Measurements from ENCODE around the gene SARNP. TPM values are rescaled to one million over a fixed set of nuclear protein-coding genes. Genes with fewer than 3 reads are reported as not detected.

Gene SARNP
- total RNA-seq, 2 donors from 2014 or later, result 39.1 to 49.2 TPM

DNA sequence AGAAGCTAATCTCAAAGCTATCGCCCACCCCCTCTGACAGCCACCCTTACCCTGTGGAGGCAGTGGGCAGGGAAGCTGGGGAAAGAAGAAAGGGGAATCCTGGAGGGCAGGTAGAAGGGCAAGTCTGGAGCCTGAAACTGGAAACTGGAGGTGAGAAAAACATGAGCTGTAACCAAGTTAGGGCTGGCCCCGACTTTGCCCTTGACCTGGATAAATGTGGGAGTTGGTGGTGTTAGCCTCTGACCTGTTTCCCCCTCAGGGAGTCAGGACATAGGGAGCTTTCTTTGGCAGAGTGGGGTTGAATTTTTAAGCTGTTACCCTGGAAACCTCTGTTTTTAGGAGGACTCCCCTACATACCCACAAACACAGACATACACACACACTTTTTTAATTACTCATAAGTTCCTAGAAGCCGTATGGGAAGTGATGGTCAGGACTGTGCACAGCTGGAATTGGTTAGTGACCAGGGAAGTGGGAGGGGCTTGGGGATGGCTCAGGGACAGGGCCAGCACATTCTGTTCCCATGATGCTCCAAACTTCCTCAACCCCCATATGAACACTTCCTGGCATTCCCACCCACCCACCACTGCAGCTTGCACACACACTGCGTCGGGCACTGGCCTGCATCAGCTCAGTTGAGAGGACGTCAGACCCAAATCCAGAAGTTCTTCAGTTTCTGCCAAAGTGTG is 30.2 kb upstream of the SARNP start:
- Histone ChIP-seq H3K4me1 (ENCODE audit: control insufficient read depth in 1 of 2, low read depth in 2 of 2) (peaks cover 20 to 63% of the 10 kb centered on the region in 2 donors), H3K9me3 (no peaks in the 10 kb centered on the region), H3K27me3 (replicated peaks; ENCODE audit: insufficient read depth) (no peaks in the 10 kb centered on the region), H3K4me3 (peak overlapping the region; percentile 63), H3K27ac (peak overlapping the region; percentile 100), H3K36me3 (no peaks in the 10 kb centered on the region)
- peak; percentile 85 for ATAC-seq (ENCODE audit: insufficient number of reproducible peaks, low FRiP score, low read depth)
- DNase-seq (ENCODE audit: low spot score), result peak; percentile 95
- no peak for TF ChIP-seq CTCF (IDR thresholded peaks at IDR 0.05)

GRCh38 chr12:55847033-55847432 is 29.5 kb upstream of the SARNP start:
- Histone ChIP-seq H3K4me1 (ENCODE audit: control insufficient read depth in 1 of 2, low read depth in 2 of 2) (peaks cover 20 to 64% of the 10 kb centered on the region in 2 donors), H3K27me3 (replicated peaks; ENCODE audit: insufficient read depth) (no peaks in the 10 kb centered on the region), H3K27ac (peak overlapping the region; percentile 100), H3K4me3 (peak overlapping the region; percentile 57), H3K9me3 (no peaks in the 10 kb centered on the region), H3K36me3 (no peaks in the 10 kb centered on the region)
- ATAC-seq (ENCODE audit: insufficient number of reproducible peaks, low FRiP score, low read depth) (peak; percentile 42), DNase-seq (ENCODE audit: low spot score) (no peak)
- no peak for TF ChIP-seq CTCF (IDR thresholded peaks at IDR 0.05)

DNA sequence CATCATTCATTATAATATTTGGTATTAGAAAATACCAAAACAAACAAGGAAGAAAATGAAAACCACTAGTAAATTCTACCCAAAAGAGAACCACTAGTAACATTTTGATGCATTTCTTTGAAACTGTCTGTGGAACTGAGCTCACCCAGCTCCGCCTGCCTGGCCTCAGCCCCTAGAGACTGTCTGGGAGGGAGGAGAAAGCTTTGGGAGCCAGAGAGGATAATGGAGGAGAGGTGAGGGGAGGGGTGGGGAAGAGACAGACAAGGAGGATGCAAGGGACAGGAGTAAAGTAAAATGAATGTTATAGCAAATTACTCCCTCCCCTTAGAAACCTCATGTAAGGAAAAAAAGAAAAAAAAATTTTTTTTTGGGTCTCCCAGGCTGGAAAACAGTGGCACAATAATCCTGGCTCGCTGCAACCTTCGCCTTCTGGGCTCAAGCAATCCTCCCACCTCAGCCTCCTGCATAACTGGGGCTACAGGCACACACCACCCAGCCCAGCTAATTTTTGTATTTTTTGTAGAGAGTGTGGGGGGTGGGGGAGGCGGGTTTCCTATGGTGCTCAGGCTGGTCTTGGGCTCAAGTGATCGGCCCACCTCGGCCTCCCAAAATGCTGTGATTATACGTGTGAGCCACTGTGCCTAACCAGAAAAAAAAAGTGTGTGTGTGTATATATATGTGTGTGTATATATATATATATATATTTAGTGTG is 28.4 kb upstream of the SARNP start:
- TF ChIP-seq CTCF (IDR thresholded peaks at IDR 0.05), result no peak
- H3K27me3 ChIP-seq (replicated peaks; ENCODE audit: insufficient read depth), result no peaks in the 10 kb centered on the region
- no peaks in the 10 kb centered on the region for H3K36me3 ChIP-seq
- H3K4me1 ChIP-seq (ENCODE audit: control insufficient read depth in 1 of 2, low read depth in 2 of 2), result peaks cover 20 to 75% of the 10 kb centered on the region in 2 donors
- DNase-seq (ENCODE audit: low spot score) (no peak), ATAC-seq (ENCODE audit: insufficient number of reproducible peaks, low FRiP score, low read depth) (no peak)
- H3K4me3 ChIP-seq, result no peak overlapping the region
- H3K27ac ChIP-seq, result peak overlapping the region; percentile 100
- no peaks in the 10 kb centered on the region for H3K9me3 ChIP-seq

GRCh38 chr12:55845361-55845760 is 27.8 kb upstream of the SARNP start:
- Histone ChIP-seq H3K4me3 (no peak overlapping the region), H3K27ac (peak overlapping the region; percentile 100), H3K9me3 (no peaks in the 10 kb centered on the region), H3K27me3 (replicated peaks; ENCODE audit: insufficient read depth) (no peaks in the 10 kb centered on the region), H3K36me3 (no peaks in the 10 kb centered on the region), H3K4me1 (ENCODE audit: control insufficient read depth in 1 of 2, low read depth in 2 of 2) (peaks cover 20 to 69% of the 10 kb centered on the region in 2 donors)
- ATAC-seq (ENCODE audit: insufficient number of reproducible peaks, low FRiP score, low read depth), result no peak
- DNase-seq (ENCODE audit: low spot score), result no peak
- TF ChIP-seq CTCF (IDR thresholded peaks at IDR 0.05), result no peak

GRCh38 chr12:55844961-55845360 is 27.4 kb upstream of the SARNP start:
- no peaks in the 10 kb centered on the region for H3K36me3 ChIP-seq
- H3K4me1 ChIP-seq (ENCODE audit: control insufficient read depth in 1 of 2, low read depth in 2 of 2), result peaks cover 20 to 65% of the 10 kb centered on the region in 2 donors
- DNase-seq (ENCODE audit: low spot score) (no peak), ATAC-seq (ENCODE audit: insufficient number of reproducible peaks, low FRiP score, low read depth) (no peak)
- H3K9me3 ChIP-seq, result no peaks in the 10 kb centered on the region
- no peaks in the 10 kb centered on the region for H3K27me3 ChIP-seq (replicated peaks; ENCODE audit: insufficient read depth)
- TF ChIP-seq CTCF (IDR thresholded peaks at IDR 0.05), result no peak
- H3K4me3 ChIP-seq, result no peak overlapping the region
- H3K27ac ChIP-seq, result peak overlapping the region; percentile 100
